ENCODE data around the gene OR1L8.
"Not testable (repeated sequence)": the region's sequence is repeated elsewhere in the genome, so short reads cannot be mapped to it uniquely, and the experiment has no call there.

DNA sequence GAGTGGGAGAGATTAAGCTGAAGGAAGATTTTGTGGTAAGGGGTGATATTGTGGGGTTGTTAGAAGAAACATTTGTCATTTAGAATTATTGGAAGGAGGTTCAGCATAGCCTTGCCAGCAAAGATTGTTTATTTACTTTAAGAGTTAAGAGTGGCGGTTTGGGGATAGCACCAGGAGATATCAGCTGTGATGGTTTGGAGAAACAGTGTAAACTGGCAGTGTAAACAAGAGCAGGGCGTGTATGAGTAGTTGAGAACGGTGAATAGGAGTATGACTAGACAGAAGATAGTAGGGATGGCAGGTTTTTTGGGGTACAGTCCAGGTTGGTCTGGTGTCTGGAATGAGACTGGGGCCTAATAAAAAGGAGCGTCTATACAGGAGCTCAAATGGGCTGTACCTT is 52.0 kb downstream of the OR1L8 start:
- TF ChIP-seq, protein P1, sequence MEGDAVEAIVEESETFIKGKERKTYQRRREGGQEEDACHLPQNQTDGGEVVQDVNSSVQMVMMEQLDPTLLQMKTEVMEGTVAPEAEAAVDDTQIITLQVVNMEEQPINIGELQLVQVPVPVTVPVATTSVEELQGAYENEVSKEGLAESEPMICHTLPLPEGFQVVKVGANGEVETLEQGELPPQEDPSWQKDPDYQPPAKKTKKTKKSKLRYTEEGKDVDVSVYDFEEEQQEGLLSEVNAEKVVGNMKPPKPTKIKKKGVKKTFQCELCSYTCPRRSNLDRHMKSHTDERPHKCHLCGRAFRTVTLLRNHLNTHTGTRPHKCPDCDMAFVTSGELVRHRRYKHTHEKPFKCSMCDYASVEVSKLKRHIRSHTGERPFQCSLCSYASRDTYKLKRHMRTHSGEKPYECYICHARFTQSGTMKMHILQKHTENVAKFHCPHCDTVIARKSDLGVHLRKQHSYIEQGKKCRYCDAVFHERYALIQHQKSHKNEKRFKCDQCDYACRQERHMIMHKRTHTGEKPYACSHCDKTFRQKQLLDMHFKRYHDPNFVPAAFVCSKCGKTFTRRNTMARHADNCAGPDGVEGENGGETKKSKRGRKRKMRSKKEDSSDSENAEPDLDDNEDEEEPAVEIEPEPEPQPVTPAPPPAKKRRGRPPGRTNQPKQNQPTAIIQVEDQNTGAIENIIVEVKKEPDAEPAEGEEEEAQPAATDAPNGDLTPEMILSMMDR (IDR thresholded peaks at IDR 0.05): not testable (repeated sequence)
- TF ChIP-seq POLR2AphosphoS5 (IDR thresholded peaks at IDR 0.05; ENCODE audit: low read depth, low read length); TCF7L2 (IDR thresholded peaks at IDR 0.05; ENCODE audit: low read depth, low read length); SIN3A (IDR thresholded peaks at IDR 0.05; ENCODE audit: borderline replicate concordance, insufficient read depth, low read depth, low read length): not testable (repeated sequence)

All from Panc1 (cell line).